Measurements from ENCODE around the gene SHISA4. TPM values are rescaled to one million over a fixed set of nuclear protein-coding genes. Genes with fewer than 3 reads are reported as not detected.
"Not testable (repeated sequence)": the region's sequence is repeated elsewhere in the genome, so short reads cannot be mapped to it uniquely, and the experiment has no call there.

Gene SHISA4
- total RNA-seq, 1 donor: 25.0 TPM

DNA sequence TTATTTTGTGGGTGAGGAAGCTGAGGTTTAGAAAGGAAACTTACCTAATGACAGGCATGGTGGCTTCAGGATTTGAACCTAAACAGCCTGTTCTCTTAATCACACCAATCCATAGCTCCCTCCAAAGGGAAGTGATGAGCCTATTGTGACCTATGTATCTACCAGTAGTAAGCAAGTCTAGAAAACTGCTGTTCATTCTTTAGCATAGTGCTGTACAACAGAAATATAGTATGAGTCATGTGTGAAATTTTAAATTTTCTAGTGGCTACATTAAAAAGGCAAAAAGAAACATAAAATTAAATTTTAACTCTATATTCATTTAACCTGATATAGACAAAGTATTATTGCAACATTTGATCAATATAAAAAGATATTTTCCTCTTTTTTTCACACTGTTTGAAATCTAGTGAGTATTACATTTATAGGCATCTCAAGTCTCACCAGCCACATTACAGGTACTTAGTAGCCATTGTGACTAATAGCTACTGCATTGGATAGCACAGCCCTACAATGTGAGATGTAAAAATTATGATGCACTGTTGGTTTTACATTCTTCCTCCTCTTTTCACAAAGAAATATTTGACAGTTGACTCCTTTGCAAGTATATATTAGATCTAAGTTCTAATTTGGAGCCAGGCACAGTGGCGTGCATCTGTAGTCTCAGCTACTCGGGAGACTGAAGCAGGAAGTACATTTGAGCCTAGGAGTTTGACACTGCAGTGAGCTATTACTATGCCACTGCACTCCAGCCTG lies 43.2 kb upstream of the SHISA4 start:
- no peak for TF ChIP-seq CTCF (IDR thresholded peaks at IDR 0.05; ENCODE audit: insufficient read depth, low read depth, low read length)
- no peak for DNase-seq (ENCODE audit: low read depth)
- H3K4me3 ChIP-seq (ENCODE audit: low read depth, low read length): no peak overlapping the region

- DNase-seq (ENCODE audit: low read depth): no peak
- TF ChIP-seq CTCF (IDR thresholded peaks at IDR 0.05; ENCODE audit: insufficient read depth, low read depth, low read length): no peak
- no peak overlapping the region for H3K4me3 ChIP-seq (ENCODE audit: low read depth, low read length)
These were observed 41.5 kb upstream of the SHISA4 start for GRCh38 chr1:201847150-201847549.

GRCh38 chr1:201848230-201848629 lies 40.5 kb upstream of the SHISA4 start:
- no peak for DNase-seq (ENCODE audit: low read depth)
- TF ChIP-seq CTCF (IDR thresholded peaks at IDR 0.05; ENCODE audit: insufficient read depth, low read depth, low read length): no peak
- no peak overlapping the region for H3K4me3 ChIP-seq (ENCODE audit: low read depth, low read length)

DNA sequence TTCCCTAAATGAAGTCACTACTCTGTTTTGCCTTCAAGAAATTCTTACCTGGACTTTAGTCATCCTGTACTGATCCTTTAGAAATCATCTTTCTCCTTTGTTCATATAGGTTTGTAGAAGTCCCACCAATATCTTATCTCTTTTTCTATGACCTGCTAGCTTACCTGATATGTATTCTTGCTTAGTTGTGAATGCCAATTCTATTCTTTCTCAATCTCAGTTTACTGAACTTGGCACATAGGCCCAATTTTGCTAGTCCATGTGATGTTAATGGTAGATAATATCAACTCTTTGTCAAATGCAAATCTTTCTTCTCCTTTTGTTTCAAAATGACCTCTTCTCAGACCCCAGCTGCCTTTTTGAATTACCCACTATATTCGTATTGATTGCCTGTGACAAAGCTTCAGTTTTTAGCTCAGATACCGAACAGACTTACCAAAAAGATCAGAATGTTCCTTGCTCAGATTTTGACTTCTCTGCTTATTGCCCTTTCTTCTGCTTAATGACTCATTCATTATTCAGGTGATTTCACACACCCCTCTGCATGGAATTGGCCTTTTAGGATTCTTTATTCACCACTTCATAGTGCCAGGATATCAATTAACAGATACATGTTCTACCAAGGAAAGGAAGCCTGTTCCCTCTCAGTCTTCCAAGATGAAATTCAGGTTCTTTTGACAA lies 39.2 kb upstream of the SHISA4 start:
- TF ChIP-seq CTCF (IDR thresholded peaks at IDR 0.05; ENCODE audit: insufficient read depth, low read depth, low read length): no peak
- H3K4me3 ChIP-seq (ENCODE audit: low read depth, low read length): no peak overlapping the region
- DNase-seq (ENCODE audit: low read depth): no peak

DNA sequence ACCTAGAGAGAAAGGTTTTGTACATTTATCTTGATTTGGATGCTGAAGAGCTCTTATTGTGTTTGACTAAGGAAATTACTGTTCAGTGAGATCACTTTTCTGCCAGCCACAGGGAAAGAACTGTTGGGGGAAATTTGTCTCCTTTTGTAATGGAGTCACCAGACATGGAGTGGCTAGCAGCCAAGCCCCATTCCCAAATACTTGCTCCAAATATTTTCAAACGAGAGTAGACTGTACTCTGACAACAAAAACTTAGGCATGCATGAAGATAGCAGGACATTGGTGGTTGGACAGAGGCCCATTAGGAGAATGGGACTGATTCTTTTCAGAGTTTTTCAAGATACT lies 38.7 kb upstream of the SHISA4 start:
- TF ChIP-seq CTCF (IDR thresholded peaks at IDR 0.05; ENCODE audit: insufficient read depth, low read depth, low read length): no peak
- H3K4me3 ChIP-seq (ENCODE audit: low read depth, low read length): no peak overlapping the region
- DNase-seq (ENCODE audit: low read depth): peak; percentile 67

DNA sequence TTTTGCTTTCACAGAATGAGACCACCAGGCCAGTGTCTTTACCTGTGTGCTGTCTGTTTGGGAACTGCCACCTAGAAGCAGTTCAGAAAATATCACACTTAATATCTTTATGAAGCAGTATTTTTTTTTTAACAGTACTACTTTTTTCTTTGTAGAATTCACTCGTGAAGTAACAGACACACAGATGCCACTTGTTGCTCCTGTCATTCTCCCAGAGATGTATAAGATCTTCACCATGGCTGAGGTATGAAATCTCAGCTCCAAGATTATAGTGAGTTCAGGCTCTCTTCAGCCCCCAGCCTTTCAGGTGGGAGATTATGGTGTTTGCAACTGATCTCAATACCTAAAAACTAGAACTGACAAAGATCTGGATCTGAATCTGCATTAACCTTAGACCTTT lies 36.7 kb upstream of the SHISA4 start:
- no peak for DNase-seq (ENCODE audit: low read depth)
- H3K4me3 ChIP-seq (ENCODE audit: low read depth, low read length): no peak overlapping the region
- no peak for TF ChIP-seq CTCF (IDR thresholded peaks at IDR 0.05; ENCODE audit: insufficient read depth, low read depth, low read length)

- H3K4me3 ChIP-seq (ENCODE audit: low read depth, low read length); DNase-seq (ENCODE audit: low read depth): not testable (repeated sequence)
These were observed 32.0 kb upstream of the SHISA4 start for GRCh38 chr1:201856722-201857121.

All from fibroblast of villous mesenchyme (primary cell).